Ovary (tissue), 3 donors: Measurements from ENCODE around the gene ERC1.

Experiments
- POLR2A ChIP-seq: fragments of 450-650 bp; IDR thresholded peaks from one replicate; pipeline ENCODE4 v1.6.1; 2017; ENCODE audit warnings: antibody characterized with exemption, mild to moderate bottlenecking, moderate library complexity
- TF ChIP-seq, protein P1 (sequence below), 3 donors: fragments of 450-650 bp in 2 of 3; fragments of 200-600 bp in 1 of 3; IDR thresholded peaks; one replicate each; pipeline versions ENCODE4 v1.5.1 to v1.8.0; 2016 to 2022; ENCODE audit warnings: antibody characterized with exemption in 3 of 3, mild to moderate bottlenecking in 1 of 3
- donor health status: DM: no; HTN: no; CAD: no.

GRCh38 chr12:1256285-1256684, 265.3 kb downstream of the ERC1 start:
- TF ChIP-seq, protein P1, sequence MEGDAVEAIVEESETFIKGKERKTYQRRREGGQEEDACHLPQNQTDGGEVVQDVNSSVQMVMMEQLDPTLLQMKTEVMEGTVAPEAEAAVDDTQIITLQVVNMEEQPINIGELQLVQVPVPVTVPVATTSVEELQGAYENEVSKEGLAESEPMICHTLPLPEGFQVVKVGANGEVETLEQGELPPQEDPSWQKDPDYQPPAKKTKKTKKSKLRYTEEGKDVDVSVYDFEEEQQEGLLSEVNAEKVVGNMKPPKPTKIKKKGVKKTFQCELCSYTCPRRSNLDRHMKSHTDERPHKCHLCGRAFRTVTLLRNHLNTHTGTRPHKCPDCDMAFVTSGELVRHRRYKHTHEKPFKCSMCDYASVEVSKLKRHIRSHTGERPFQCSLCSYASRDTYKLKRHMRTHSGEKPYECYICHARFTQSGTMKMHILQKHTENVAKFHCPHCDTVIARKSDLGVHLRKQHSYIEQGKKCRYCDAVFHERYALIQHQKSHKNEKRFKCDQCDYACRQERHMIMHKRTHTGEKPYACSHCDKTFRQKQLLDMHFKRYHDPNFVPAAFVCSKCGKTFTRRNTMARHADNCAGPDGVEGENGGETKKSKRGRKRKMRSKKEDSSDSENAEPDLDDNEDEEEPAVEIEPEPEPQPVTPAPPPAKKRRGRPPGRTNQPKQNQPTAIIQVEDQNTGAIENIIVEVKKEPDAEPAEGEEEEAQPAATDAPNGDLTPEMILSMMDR (IDR thresholded peaks at IDR 0.05): no peak
- TF ChIP-seq POLR2A: no peak
